IPS DF 6.9 (cell line): Measurements from ENCODE around the gene VPS25.
"Not testable (repeated sequence)": the region's sequence is repeated elsewhere in the genome, so short reads cannot be mapped to it uniquely, and the experiment has no call there.

Experiments
- DNase-seq: peaks from one replicate; pipeline ENCODE4 v3.0.0-alpha.2; 2013; ENCODE audit warnings: low read depth, low spot score
- H3K27ac ChIP-seq: one replicate; pipeline ENCODE4 v1.5.1; 2013; ENCODE audit warnings: low read length, control low read depth
- H3K27me3 ChIP-seq: 2 replicates; pipeline ENCODE4 v1.6.1; 2013; ENCODE audit warnings: mild to moderate bottlenecking, low read length; ENCODE audit not compliant: control insufficient read depth, insufficient read depth
- H3K36me3 ChIP-seq: 2 replicates; pipeline ENCODE4 v1.6.1; 2013; ENCODE audit warnings: low read length; ENCODE audit not compliant: control insufficient read depth, insufficient read depth
- H3K4me1 ChIP-seq: 2 replicates; pipeline ENCODE4 v1.6.1; 2013; ENCODE audit warnings: low read length; ENCODE audit not compliant: control insufficient read depth, insufficient read depth
- H3K4me3 ChIP-seq: 2 replicates; pipeline ENCODE4 v1.5.1; 2013; ENCODE audit warnings: mild to moderate bottlenecking, low read length
- H3K9me3 ChIP-seq: 2 replicates; pipeline ENCODE4 v1.6.1; 2013; ENCODE audit warnings: low read length, inconsistent platforms; ENCODE audit not compliant: control insufficient read depth, insufficient read depth
- WGBS: extraction: QIAGEN DNeasy Blood & Tissue Kit; methylation state at CpG from one replicate; pipeline ENCODE4 v1.1.7; 2013; ENCODE audit warnings: mixed read lengths, missing lambda C conversion rate; ENCODE audit not compliant: insufficient read length, insufficient coverage; 5-methylcytosine and 5-hydroxymethylcytosine counted together

VPS25 gene

DNA sequence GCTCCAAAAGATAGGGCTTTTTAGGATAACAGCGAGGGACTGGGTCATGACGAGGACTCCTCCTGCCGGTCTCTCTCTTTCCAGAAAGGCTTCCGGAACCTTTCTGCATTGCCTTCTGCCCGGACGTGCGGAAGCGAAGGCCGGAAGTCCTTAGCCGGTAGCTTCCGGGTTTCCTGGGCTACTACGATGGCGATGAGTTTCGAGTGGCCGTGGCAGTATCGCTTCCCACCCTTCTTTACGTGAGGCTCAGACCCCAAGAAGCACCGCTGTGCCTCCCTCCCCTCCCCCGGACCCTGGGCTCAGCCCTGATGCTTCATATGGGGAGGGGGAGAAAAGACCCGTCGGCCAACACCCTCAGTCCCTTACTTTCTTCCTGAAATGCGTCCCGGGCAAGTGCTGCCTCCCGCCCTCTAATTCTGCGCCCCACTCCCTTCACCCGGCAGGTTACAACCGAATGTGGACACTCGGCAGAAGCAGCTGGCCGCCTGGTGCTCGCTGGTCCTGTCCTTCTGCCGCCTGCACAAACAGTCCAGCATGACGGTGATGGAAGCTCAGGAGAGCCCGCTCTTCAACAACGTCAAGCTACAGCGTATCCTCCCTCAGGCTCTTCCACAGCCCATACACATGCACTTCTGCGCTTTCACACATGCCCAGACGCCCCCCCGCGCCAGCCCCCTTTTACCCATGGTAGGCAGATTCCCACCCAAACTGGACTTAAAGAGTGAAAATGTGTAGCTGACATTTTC is at the start of gene VPS25:
TSS of gene VPS25 (plus strand) at position 160 of the 746 bp plus-strand sequence. CDS start at position 187, 27 bp downstream.
- no peaks in the 10 kb centered on the region for H3K4me1 ChIP-seq
- WGBS = no CpG with 5 or more reads among the region's 39 CpGs
- peaks cover 4% of the 10 kb centered on the region; the same call in 1 of the 2 replicates for H3K36me3 ChIP-seq

GRCh38 chr17:42723636-42724035 is 49.6 kb upstream of the VPS25 start:
- Histone ChIP-seq H3K27me3 (no peaks in the 10 kb centered on the region), H3K4me3 (no peak overlapping the region), H3K27ac (no peak overlapping the region), H3K9me3 (no peaks in the 10 kb centered on the region), H3K36me3 (no peaks in the 10 kb centered on the region; the same call in 1 of the 2 replicates), H3K4me1 (no peaks in the 10 kb centered on the region)
- DNase-seq = no peak
- WGBS = no CpG with 5 or more reads among the region's 3 CpGs

More for the DNA sequence above, at the start of gene VPS25:
- Histone ChIP-seq H3K9me3 (no peaks in the 10 kb centered on the region), H3K27me3 (no peaks in the 10 kb centered on the region), H3K4me3 (peak within 1 kb of the TSS; percentile 94), H3K27ac (no peak within 1 kb of the TSS)
- DNase-seq = no peak

DNA sequence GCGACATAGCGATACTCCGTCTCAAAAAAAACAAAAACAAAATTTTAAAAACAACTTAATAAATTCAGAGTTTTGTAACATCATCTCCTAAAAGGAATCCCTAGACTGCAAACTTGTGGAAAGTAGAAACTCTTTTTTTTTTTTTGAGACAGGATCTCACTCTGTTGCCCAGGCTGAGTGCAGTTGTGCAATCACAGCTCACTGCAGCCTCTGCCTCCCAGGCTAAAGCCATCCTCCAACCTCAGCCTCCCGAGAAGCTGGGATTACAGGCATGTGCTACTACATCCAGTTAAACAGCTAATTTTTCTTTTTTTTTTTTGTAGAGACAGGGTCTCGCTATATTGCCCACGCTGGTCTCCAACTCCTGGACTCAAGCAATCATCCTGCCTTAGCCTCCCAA is 48.1 kb upstream of the VPS25 start:
- Histone ChIP-seq H3K9me3 (no peaks in the 10 kb centered on the region), H3K36me3 (peaks cover 2% of the 10 kb centered on the region; the same call in 1 of the 2 replicates), H3K4me1 (no peaks in the 10 kb centered on the region), H3K4me3 (no peak overlapping the region), H3K27me3 (no peaks in the 10 kb centered on the region), H3K27ac (no peak overlapping the region)
- 100% methylated on average over 1 of the region's 6 CpGs for WGBS
- no peak for DNase-seq

- no peaks in the 10 kb centered on the region for H3K9me3 ChIP-seq
- H3K4me1 ChIP-seq = peaks cover 2% of the 10 kb centered on the region; the same call in 1 of the 2 replicates
- H3K27ac ChIP-seq = no peak overlapping the region
- no CpG with 5 or more reads among the region's 1 CpG for WGBS
- no peak for DNase-seq
- H3K36me3 ChIP-seq = no peaks in the 10 kb centered on the region
- H3K4me3 ChIP-seq = no peak overlapping the region
- H3K27me3 ChIP-seq = peaks cover 6% of the 10 kb centered on the region; the same call in 1 of the 2 replicates
Measured at GRCh38 chr17:42740699-42741098, 32.5 kb upstream of the VPS25 start.

- not testable (repeated sequence) for H3K4me3 ChIP-seq, H3K27me3 ChIP-seq
- WGBS = no CpG with 5 or more reads among the region's 11 CpGs
Measured at GRCh38 chr17:42742916-42743315, 30.3 kb upstream of the VPS25 start.

GRCh38 chr17:42743595-42744282 is 29.5 kb upstream of the VPS25 start:
- H3K36me3 ChIP-seq = no peaks in the 10 kb centered on the region
- no peak for DNase-seq
- no peaks in the 10 kb centered on the region for H3K9me3 ChIP-seq
- peaks cover 2% of the 10 kb centered on the region; the same call in 1 of the 2 replicates for H3K4me1 ChIP-seq
- peaks cover 8% of the 10 kb centered on the region; the same call in 1 of the 2 replicates for H3K27me3 ChIP-seq
- no CpG with 5 or more reads among the region's 10 CpGs for WGBS
- H3K4me3 ChIP-seq = peak overlapping the region; percentile 51; the same call in 1 of the 2 replicates
- no peak overlapping the region for H3K27ac ChIP-seq

More at GRCh38 chr17:42742916-42743315, 30.3 kb upstream of the VPS25 start:
- H3K9me3 ChIP-seq, H3K36me3 ChIP-seq, H3K27ac ChIP-seq, H3K4me1 ChIP-seq, DNase-seq: not testable (repeated sequence)

DNA sequence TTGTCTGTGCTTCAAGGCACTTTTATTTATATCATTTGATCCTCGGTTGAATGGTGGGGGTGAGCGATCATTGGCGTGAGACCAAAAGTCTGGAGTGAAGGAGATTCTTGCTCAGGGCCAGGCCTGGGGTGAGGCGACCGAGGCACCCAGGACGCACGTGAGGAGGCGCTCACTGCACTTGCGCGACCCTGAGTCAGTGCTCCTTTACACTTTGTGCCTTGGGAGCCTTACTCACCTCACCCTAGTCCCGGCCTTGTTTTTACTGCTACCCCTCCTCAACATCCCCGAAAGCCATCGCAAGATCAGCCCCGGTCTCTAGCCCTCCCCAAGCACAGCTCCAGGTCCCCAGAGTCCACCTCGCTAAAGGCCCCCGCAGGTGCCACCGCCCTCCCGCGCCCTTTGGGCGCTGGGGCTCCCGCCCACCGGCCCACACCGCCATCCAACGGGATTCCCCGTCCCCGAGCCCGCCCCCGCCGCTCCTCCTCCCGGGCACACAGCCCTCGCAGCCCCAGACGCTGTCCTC is 28.9 kb upstream of the VPS25 start:
- Histone ChIP-seq H3K27me3 (peaks cover 8% of the 10 kb centered on the region; the same call in 1 of the 2 replicates), H3K9me3 (no peaks in the 10 kb centered on the region), H3K4me3 (peak overlapping the region; percentile 51; the same call in 1 of the 2 replicates), H3K27ac (no peak overlapping the region), H3K36me3 (no peaks in the 10 kb centered on the region), H3K4me1 (peaks cover 2% of the 10 kb centered on the region; the same call in 1 of the 2 replicates)
- no CpG with 5 or more reads among the region's 32 CpGs for WGBS
- DNase-seq = no peak

DNA sequence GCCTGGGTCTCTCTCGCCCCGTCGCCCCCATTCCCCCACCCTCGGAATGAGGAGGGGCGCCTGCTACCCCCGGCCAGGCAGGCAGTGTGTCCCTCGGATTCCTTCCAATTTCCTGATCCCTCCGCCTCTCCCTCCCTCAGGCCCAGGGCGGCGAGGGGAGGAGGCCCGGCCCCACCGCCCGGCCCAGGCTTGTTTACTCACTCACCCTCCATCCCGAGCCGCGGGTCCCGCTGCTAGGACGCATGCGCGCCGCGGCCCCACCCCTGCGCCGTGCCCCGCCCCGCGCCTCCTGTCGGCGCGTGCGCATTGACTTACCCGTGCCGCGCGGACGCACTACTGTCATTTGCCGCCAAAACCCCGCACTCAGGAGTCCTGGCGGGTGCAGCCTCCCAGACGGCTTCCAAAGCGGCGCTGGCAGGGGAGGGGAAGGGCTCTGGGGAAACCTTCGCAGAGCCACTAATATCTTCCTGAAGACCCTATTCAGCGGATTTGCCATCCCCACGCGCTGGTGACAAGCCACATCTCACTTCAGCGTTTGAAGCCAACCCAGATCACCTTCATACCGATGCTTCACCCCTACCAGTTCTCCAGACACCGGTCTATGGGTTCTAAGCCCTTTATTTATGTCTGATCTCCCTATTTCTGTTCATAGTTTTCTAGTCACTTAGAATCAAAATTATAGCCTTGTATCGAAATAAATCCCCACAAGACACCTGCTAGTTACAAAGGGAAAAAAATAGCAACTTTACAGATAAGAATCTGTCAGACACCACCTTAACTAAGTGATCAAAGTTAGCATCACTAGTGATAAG is 28.2 kb upstream of the VPS25 start, which contains the start of gene EZH1:
TSS of gene EZH1 (minus strand) at position 235 of the 812 bp plus-strand sequence. CDS start 16,099 bp downstream, outside the sequence.
- DNase-seq = peak; percentile 82
- no peaks in the 10 kb centered on the region for H3K36me3 ChIP-seq
- peaks cover 2% of the 10 kb centered on the region; the same call in 1 of the 2 replicates for H3K4me1 ChIP-seq
- peak within 1 kb of the TSS; percentile 51; the same call in 1 of the 2 replicates for H3K4me3 ChIP-seq
- WGBS = no CpG with 5 or more reads among the region's 50 CpGs
- no peak within 1 kb of the TSS for H3K27ac ChIP-seq
- no peaks in the 10 kb centered on the region for H3K9me3 ChIP-seq
- H3K27me3 ChIP-seq = peaks cover 8% of the 10 kb centered on the region; the same call in 1 of the 2 replicates

- no peaks in the 10 kb centered on the region for H3K36me3 ChIP-seq
- H3K4me3 ChIP-seq = no peak overlapping the region
- peaks cover 2% of the 10 kb centered on the region; the same call in 1 of the 2 replicates for H3K4me1 ChIP-seq
- DNase-seq = no peak
- peaks cover 8% of the 10 kb centered on the region; the same call in 1 of the 2 replicates for H3K27me3 ChIP-seq
- no peaks in the 10 kb centered on the region for H3K9me3 ChIP-seq
- H3K27ac ChIP-seq = no peak overlapping the region
- no CpG with 5 or more reads among the region's 7 CpGs for whole genome bisulfite sequencing
Measured at GRCh38 chr17:42748202-42748907, 24.9 kb upstream of the VPS25 start.
